K562 (cell line): Measurements from ENCODE around the gene NOTCH1. TPM values are rescaled to one million over a fixed set of nuclear protein-coding genes. Genes with fewer than 3 reads are reported as not detected.

ENCODE experiments used
- EGR1 ChIP-seq: fragments of 450-650 bp; conservative IDR thresholded peaks from 2 replicates; pipeline ENCODE4 v1.6.1; 2017; ENCODE audit warnings: mild to moderate bottlenecking
- ETV5 ChIP-seq: sonication (generic); formaldehyde crosslinking; IDR thresholded peaks from 2 replicates; pipeline ENCODE4 v1.4.0; 2020; ENCODE audit warnings: low read depth, mild to moderate bottlenecking, missing genetic modification reagents
- FOS ChIP-seq: IDR thresholded peaks from 3 replicates; pipeline ENCODE4 v1.6.1; 2011; ENCODE audit not compliant: insufficient read length; ENCODE audit errors: extremely low read depth
- JUN ChIP-seq, 2 experiments: sonication (generic) in 1 of 2; formaldehyde crosslinking in 1 of 2; IDR thresholded peaks; 2 replicates each; pipeline versions ENCODE4 v1.6.1 to v1.8.0; 2012 to 2022; ENCODE audit warnings: borderline replicate concordance in 2 of 2, mild to moderate bottlenecking in 2 of 2, improper control_type of control experiment in 1 of 2, low read depth in 1 of 2, low read length in 1 of 2, missing genetic modification reagents in 1 of 2
- KLF13 ChIP-seq: fragments of 450-650 bp; IDR thresholded peaks from 2 replicates; pipeline ENCODE4 v1.6.1; 2016; ENCODE audit warnings: missing genetic modification characterization, low read depth, mild to moderate bottlenecking, missing compliant biosample characterization, moderate library complexity, borderline replicate concordance
- NFYB ChIP-seq: IDR thresholded peaks from 2 replicates; pipeline ENCODE4 v1.6.1; 2011; ENCODE audit warnings: mild to moderate bottlenecking, moderate library complexity; ENCODE audit not compliant: insufficient read length; ENCODE audit errors: extremely low read depth
- POLR2A ChIP-seq: fragments of 450-650 bp; conservative IDR thresholded peaks from 2 replicates; pipeline ENCODE4 v1.6.1; 2016
- ZNF24 ChIP-seq: fragments of 450-650 bp; IDR thresholded peaks from 2 replicates; pipeline ENCODE4 v1.6.1; 2016
- ZNF431 ChIP-seq: sonication (generic); formaldehyde crosslinking; IDR thresholded peaks from 2 replicates; pipeline ENCODE4 v1.8.0; 2022; ENCODE audit warnings: mild to moderate bottlenecking, missing genetic modification reagents
- polyA plus RNA-seq, 8 experiments: library from polyadenylated mRNA; depleted of rRNA in 4 of 8; stranded (reverse) in 5 of 8; unstranded in 3 of 8; fragments of >200 nt; fragmentation: Nextera tagmentation in 2 of 8; fragmentation: Illumina TruSeq in 1 of 8; extraction: Ambion mirVana in 2 of 8; extraction: Trizol in 1 of 8; gene quantifications; 2 replicates each; pipeline versions ENCODE4 v1.2.1 to v1.2.3, GENCODE V29; 2011 to 2014; ENCODE audit warnings: inconsistent platforms in 1 of 8, missing spikeins in 1 of 8
- total RNA-seq, 7 experiments: library from RNA; depleted of rRNA in 6 of 7; stranded (reverse); fragments of >200 nt in 6 of 7; fragmentation: Illumina TruSeq in 2 of 7; extraction: Trizol in 2 of 7; gene quantifications; 2 replicates each; pipeline versions ENCODE4 v1.2.1 to v1.2.3, GENCODE V29; 2011 to 2021; ENCODE audit warnings: low replicate concordance in 1 of 7
- TF ChIP-seq, protein P1 (sequence below): sonication (generic); formaldehyde crosslinking; IDR thresholded peaks from 2 replicates; pipeline ENCODE4 v1.8.1; 2023; ENCODE audit warnings: mild to moderate bottlenecking, missing genetic modification reagents
- TF ChIP-seq, protein P2 (sequence below): fragments of 250-450 bp; sonication (Bioruptor Pico); IDR thresholded peaks from 2 replicates; pipeline ENCODE4 v1.5.0; 2020; ENCODE audit warnings: mild to moderate bottlenecking, borderline replicate concordance
- TF ChIP-seq, protein P3 (sequence below): fragments of 450-650 bp; IDR thresholded peaks from 2 replicates; pipeline ENCODE4 v1.6.1; 2016; ENCODE audit warnings: missing biosample characterization, missing genetic modification characterization
- TF ChIP-seq, protein P4 (sequence below): fragments of 250-450 bp; sonication (Bioruptor Pico); IDR thresholded peaks from 2 replicates; pipeline ENCODE4 v1.8.0; 2021; ENCODE audit warnings: moderate library complexity, mild to moderate bottlenecking, inconsistent platforms
- TF ChIP-seq, protein P5 (sequence below): sonication (generic); formaldehyde crosslinking; IDR thresholded peaks from 2 replicates; pipeline ENCODE4 v1.8.0; 2022; ENCODE audit warnings: missing genetic modification reagents, mild to moderate bottlenecking, moderate library complexity, borderline replicate concordance

NOTCH1 gene
- total and polyA plus RNA-seq, 9 of the 15 experiments (the other 6 are each of a cell fraction or from before 2014, with no cell fraction given): 0.03 to 31.4 (median 2.3) TPM

DNA sequence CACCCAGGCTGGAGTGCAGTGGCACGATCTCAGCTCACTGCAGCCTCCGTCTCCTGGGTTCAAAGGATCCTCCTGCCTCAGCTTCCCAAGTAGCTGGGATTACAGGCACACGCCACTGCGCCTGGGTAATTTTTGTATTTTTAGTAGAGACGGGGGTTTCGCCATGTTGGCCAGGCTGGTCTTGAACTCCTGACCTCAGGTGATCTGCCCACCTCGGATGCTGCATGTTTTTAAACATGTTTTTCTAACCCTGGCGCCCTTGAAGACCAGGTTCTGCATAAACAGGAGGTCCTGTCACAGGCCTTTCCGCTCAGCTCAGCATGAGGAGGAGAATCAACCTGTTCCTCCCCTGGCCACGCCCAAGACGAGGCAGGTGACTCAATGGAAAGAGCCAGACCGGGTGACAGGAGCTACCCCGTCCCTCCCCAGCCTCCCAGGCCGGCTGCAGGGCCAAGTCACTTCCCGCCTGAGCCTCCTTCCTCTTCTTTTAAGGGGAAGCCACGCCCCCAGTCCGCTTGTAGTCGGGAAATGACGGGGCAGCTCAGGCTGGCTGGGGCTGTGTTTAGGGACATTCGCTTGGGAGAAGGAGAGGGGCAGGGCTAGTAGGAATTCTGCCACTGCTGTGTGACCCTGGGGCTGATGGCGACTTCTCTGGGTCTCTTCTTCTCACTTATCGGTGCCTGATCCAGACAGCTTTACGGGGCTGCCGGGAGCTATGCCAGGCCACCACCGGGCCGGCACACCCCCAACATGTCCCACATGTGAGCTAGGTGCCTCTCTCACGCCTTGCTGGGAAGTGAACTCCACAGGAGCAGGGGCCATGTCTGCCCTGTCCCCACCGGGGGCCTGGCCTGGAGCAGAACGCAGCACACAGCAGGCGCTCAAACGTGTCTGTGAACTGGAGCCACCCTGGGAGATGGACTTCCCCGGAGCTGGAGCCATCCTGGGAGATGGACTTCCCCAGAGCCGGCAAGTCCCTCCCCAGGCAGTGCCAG lies 6.1 kb downstream of the NOTCH1 start (continued):
- peak; percentile 22; the same call in 1 of the 2 replicates for TF ChIP-seq POLR2A
- TF ChIP-seq EGR1: no peak
- TF ChIP-seq ZNF431 (CRISPR knock-in tag): no peak
- TF ChIP-seq, protein P1, sequence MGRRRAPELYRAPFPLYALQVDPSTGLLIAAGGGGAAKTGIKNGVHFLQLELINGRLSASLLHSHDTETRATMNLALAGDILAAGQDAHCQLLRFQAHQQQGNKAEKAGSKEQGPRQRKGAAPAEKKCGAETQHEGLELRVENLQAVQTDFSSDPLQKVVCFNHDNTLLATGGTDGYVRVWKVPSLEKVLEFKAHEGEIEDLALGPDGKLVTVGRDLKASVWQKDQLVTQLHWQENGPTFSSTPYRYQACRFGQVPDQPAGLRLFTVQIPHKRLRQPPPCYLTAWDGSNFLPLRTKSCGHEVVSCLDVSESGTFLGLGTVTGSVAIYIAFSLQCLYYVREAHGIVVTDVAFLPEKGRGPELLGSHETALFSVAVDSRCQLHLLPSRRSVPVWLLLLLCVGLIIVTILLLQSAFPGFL (CRISPR knock-in tag): no peak
- TF ChIP-seq JUN (IDR thresholded peaks at IDR 0.05; ENCODE audit: borderline replicate concordance, low read depth, low read length): no peak
- TF ChIP-seq JUN (CRISPR knock-in tag; IDR thresholded peaks at IDR 0.05; ENCODE audit: borderline replicate concordance): peak; percentile 66; the same call in 1 of the 2 replicates
- TF ChIP-seq, protein P2, sequence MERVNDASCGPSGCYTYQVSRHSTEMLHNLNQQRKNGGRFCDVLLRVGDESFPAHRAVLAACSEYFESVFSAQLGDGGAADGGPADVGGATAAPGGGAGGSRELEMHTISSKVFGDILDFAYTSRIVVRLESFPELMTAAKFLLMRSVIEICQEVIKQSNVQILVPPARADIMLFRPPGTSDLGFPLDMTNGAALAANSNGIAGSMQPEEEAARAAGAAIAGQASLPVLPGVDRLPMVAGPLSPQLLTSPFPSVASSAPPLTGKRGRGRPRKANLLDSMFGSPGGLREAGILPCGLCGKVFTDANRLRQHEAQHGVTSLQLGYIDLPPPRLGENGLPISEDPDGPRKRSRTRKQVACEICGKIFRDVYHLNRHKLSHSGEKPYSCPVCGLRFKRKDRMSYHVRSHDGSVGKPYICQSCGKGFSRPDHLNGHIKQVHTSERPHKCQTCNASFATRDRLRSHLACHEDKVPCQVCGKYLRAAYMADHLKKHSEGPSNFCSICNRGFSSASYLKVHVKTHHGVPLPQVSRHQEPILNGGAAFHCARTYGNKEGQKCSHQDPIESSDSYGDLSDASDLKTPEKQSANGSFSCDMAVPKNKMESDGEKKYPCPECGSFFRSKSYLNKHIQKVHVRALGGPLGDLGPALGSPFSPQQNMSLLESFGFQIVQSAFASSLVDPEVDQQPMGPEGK (CRISPR knock-in tag): no peak
- TF ChIP-seq ETV5 (CRISPR knock-in tag): no peak
- TF ChIP-seq, protein P3, sequence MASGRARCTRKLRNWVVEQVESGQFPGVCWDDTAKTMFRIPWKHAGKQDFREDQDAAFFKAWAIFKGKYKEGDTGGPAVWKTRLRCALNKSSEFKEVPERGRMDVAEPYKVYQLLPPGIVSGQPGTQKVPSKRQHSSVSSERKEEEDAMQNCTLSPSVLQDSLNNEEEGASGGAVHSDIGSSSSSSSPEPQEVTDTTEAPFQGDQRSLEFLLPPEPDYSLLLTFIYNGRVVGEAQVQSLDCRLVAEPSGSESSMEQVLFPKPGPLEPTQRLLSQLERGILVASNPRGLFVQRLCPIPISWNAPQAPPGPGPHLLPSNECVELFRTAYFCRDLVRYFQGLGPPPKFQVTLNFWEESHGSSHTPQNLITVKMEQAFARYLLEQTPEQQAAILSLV (tag): no peak
- TF ChIP-seq KLF13 (tag): no peak
- no peak for TF ChIP-seq FOS
- TF ChIP-seq, protein P4, sequence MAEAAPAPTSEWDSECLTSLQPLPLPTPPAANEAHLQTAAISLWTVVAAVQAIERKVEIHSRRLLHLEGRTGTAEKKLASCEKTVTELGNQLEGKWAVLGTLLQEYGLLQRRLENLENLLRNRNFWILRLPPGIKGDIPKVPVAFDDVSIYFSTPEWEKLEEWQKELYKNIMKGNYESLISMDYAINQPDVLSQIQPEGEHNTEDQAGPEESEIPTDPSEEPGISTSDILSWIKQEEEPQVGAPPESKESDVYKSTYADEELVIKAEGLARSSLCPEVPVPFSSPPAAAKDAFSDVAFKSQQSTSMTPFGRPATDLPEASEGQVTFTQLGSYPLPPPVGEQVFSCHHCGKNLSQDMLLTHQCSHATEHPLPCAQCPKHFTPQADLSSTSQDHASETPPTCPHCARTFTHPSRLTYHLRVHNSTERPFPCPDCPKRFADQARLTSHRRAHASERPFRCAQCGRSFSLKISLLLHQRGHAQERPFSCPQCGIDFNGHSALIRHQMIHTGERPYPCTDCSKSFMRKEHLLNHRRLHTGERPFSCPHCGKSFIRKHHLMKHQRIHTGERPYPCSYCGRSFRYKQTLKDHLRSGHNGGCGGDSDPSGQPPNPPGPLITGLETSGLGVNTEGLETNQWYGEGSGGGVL (CRISPR knock-in tag): no peak
- no peak for TF ChIP-seq ZNF24
- TF ChIP-seq, protein P5, sequence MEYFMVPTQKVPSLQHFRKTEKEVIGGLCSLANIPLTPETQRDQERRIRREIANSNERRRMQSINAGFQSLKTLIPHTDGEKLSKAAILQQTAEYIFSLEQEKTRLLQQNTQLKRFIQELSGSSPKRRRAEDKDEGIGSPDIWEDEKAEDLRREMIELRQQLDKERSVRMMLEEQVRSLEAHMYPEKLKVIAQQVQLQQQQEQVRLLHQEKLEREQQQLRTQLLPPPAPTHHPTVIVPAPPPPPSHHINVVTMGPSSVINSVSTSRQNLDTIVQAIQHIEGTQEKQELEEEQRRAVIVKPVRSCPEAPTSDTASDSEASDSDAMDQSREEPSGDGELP (CRISPR knock-in tag): peak; percentile 76; the same call in 1 of the 2 replicates
- TF ChIP-seq NFYB: no peak
